HG03039 (cell line): Measurements from ENCODE around the gene BRINP3.

ENCODE experiments used
- ATAC-seq: cut with Tn5 transposase; IDR thresholded peaks from one replicate; pipeline ENCODE4 v1.9.1; 2021; ENCODE audit warnings: mild to moderate bottlenecking, moderate library complexity; ENCODE audit not compliant: unreplicated experiment

Gene BRINP3

GRCh38 chr1:190453550-190453949, 24.1 kb downstream of the BRINP3 start:
- no peak for ATAC-seq

GRCh38 chr1:190452272-190452848, 25.3 kb downstream of the BRINP3 start:
- no peak for ATAC-seq

DNA sequence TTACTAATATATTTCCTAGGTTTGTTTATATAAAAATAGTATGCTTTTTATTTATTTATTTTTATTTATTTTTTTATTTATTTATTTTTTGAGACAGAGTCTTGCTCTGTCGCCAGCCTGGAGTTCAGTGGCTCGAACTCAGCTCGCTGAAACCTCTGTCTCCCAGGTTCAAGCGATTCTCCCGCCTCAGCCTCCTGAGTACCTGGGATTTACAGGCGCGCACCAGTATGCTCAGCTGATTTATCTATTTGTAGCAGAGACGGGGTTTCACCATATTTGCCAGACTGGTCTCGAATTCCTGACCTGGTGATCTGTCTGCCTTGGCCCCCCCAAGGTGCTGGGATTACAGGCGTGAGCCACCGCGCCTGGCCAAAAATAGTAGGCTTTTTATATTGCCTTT, 33.2 kb downstream of the BRINP3 start:
- ATAC-seq, result no peak

DNA sequence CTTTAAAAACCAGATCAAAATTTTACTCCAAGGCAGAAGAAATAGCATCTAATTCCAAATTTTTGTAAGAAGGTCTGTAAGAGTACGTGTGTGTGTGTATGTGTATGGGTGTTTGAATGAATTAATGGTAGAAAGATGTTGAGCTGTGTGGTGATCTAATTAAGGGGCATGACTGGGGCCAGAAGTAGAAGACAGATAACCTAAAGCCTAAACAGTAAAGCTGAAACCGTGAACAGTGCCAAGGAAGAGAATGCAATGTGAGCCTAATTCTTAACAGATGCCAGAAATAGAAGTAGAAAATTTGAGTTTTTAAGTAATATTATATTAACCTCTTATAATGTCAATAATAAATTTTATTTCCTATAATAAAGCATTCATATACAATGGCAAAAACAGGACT, 38.2 kb downstream of the BRINP3 start:
- ATAC-seq, result no peak

DNA sequence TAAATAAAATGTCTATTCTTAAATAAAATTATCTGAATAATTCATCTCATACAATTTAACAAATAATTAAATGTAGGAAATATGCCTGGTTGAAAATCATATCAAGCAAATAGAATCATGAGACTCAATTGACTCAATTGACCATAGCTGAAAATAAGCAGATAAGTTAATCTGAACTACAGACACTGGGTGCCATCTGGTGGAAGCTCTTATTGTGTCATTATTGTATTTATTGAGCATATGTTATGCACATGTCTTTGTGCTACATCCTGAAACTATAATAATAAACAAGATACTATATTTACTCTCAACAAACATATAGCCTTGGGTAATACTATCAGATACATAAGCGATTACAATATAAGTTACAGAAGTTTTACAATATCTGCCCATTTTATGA, 41.0 kb downstream of the BRINP3 start:
- no peak for ATAC-seq

DNA sequence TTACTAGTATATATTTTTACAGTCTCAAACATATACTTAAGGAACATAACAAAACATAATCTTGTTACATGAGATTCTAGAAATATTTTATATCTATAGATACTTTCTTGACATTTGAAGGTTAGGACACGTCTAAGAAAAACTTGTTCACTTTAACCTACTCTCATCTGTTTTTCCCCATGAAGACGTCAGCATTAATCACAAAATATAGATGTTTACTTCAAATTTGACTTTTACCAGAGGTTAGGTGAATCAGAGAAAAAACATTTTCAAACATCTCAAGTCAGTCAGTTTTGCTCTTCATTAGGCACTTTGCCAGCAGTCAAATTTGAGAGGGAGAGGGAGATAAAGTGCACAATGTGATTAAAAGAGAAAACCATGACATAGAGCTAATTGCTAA, 47.7 kb downstream of the BRINP3 start:
- no peak for ATAC-seq

- no peak for ATAC-seq
These were observed 48.5 kb downstream of the BRINP3 start for GRCh38 chr1:190429141-190429540.

DNA sequence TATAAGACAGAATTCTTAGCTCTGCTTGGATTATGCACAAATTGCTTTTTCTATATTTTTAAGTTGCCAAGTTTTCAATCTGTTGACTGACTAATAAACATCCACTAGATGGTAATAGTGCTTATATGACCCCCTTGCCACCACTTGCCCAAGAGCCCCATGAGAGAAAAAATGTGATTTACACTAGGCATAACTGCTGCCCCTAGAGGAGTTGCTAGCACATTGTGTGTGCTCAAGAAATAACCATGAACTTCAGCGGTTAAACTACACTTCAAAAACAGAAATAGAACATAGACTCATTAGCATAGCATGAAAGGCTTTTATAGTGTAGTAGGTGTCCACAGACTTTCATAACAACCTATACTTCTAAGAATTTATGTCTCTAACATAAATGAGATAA, 61.4 kb downstream of the BRINP3 start:
- ATAC-seq, result no peak

GRCh38 chr1:190413142-190413541, 64.5 kb downstream of the BRINP3 start:
- no peak for ATAC-seq

DNA sequence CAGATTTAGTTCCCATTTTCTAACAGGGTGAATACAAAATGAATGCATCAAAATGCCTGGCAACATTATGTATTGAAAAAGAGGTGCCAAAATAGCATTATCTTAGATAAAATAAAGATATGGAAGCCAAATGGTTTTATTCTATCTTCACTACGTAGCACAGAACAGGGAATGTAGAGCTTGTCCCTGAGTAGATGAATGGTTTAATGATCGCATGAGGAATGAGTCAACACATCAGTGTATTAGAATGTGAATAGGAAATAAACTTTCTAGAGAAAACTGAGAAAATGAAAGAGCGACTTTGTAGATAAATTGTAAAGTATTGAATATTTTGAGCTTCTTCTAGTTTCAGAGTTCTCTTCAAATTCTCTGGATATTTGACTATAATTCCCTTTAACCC, 74.3 kb downstream of the BRINP3 start:
- ATAC-seq, result no peak

DNA sequence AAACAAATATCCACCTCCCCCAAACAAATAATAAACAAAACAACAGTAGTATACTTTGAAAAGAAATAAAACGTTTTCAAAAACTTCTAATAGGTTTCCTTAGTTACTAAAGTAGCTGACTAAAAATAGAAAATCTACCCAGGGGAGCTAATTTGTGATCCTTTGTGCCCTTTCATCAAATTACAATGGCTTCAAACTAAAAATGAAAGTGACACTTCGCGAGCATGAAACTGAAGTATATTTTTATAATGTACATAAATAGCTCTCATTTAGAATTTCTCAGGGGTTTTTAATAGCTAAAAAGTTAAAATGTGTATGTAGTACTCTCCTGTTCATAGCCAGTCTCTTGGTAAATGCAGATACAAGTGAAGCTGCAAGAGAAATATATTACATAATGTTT, 78.4 kb downstream of the BRINP3 start:
- ATAC-seq, result no peak

GRCh38 chr1:190391582-190391981, 86.1 kb downstream of the BRINP3 start:
- no peak for ATAC-seq

DNA sequence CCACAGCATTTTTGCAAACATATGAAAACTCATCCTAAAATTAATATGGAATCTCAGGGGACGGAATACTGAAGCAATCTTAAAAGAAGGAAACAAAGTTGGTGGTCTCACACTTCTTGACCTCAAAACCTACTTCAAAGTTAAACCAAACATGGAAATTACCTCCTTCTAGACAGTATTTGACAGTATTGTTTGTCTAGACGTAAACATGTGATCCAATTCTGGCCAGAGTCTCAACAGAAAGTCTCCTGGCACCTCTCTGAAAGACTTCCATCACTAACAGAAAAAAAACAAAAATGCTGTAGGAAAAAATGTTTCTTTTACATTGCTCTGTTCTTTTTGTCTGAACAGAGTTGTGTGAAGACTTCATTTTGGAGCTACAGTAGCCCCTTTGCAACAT, 99.7 kb downstream of the BRINP3 start:
- no peak for ATAC-seq

- no peak for ATAC-seq
These were observed 100.4 kb downstream of the BRINP3 start for GRCh38 chr1:190377294-190377693.

- ATAC-seq, result no peak
These were observed 101.6 kb downstream of the BRINP3 start for GRCh38 chr1:190376044-190376443.

- peak; percentile 84 for ATAC-seq
These were observed 103.8 kb downstream of the BRINP3 start for GRCh38 chr1:190373705-190374336.

DNA sequence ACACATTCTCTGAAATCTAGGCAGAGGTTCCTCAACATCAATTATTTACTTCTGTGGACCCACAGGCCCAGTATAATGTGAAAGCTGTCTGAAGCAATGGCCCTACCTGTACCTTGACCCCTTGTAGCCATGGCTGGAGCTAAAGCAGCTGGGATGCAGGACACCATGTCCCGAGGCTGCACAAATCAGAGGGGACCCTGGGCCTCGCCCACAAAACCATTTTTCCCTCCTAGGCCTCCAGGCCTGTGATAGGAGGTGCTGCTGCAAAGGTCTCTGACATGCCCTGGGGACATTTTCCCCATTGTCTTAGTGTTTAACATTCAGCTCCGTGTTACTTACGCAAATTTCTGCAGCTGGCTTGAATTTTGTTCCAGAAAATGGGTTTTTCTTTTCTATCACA, 110.5 kb downstream of the BRINP3 start:
- ATAC-seq, result no peak

GRCh38 chr1:190365283-190365682, 112.4 kb downstream of the BRINP3 start:
- no peak for ATAC-seq

GRCh38 chr1:190353538-190354101, 124.0 kb downstream of the BRINP3 start:
- ATAC-seq, result no peak

- ATAC-seq, result no peak
These were observed 133.2 kb downstream of the BRINP3 start for GRCh38 chr1:190344454-190344853.

DNA sequence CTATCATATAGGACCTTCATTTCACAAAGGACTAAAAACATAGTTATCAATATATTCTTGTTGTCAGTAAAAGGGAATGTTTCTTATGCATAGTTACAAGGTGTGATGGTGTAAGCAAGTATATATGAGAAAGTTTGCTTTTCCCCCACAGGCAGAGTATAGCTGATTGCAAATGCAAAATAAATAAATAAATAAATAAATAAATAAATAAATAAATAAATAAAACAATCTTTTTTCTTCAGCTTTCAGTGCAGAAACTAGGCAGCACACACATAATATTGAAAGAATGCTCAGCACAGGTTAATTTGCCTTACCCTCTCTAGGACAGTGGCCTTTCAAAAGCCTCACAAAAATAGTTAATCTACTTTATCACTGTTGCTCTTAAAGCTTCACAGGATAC, 138.8 kb downstream of the BRINP3 start:
- no peak for ATAC-seq

- no peak for ATAC-seq
These were observed 148.8 kb downstream of the BRINP3 start for GRCh38 chr1:190328871-190329270.

DNA sequence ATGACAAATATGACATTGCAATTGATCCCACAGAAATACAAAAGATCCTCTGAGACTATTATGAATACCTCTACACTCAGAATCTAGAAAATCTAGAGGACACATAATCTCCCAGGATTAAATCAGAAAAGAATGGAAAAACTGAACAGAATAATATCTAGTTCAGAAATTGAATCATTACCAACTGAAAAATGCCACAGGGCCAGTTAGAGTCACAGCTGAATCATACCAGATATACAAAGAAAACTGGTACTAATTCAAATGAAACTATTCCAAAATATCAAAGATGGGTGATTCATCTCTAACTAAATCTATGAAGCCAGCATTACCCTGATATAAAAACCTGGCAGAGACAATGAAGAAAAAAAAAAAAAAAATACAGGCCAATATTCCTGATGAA, 149.3 kb downstream of the BRINP3 start:
- no peak for ATAC-seq
